ENCODE results near the gene TRAPPC5. TPM values are rescaled to one million over a fixed set of nuclear protein-coding genes. Genes with fewer than 3 reads are reported as not detected.

The TRAPPC5 gene
- total RNA-seq, 2 experiments from 2014 or later = 91.5 to 150 TPM

DNA sequence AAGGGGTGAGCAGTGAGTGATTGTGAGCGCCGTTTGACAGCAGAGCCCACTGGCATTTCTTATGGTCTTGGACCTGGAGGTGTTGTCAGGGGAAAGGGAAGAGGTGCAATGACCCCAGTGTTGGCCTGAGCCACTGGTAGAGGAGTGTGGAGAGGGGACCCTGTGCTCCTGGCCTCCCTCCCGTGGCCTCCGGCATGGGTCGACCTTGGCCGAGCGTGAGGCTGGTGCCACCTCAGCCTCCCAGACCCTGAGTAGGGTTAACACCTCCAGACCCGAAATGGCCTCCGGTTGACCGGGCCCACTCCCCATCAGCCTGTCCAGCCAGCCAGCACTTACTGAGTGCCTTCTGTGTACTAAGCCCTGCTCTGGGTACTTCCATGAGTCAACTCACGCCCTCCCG lies 6.5 kb downstream of the TRAPPC5 start:
- Histone ChIP-seq H3K27ac (ENCODE audit: low read depth, low read length, poor library complexity, severe bottlenecking) (no peak overlapping the region), H3K4me2 (ENCODE audit: low read length) (no peak overlapping the region), H4K20me1 (ENCODE audit: insufficient read depth, low read length) (no peaks in the 10 kb centered on the region), H3K9me2 (ENCODE audit: insufficient read depth, low read length) (no peaks in the 10 kb centered on the region), H3K36me3 (ENCODE audit: insufficient read depth, low read length) (peaks cover 30% of the 10 kb centered on the region), H3K9me3 (ENCODE audit: low read length) (no peaks in the 10 kb centered on the region), H3K79me2 (ENCODE audit: insufficient read depth, low read depth, low read length) (0 out of 2 replicates have a peak, but pooled peaks cover under 1% of the 10 kb centered on the region), H2AFZ (ENCODE audit: low read length) (no peak overlapping the region), H3K4me1 (ENCODE audit: insufficient read depth, low read length, poor library complexity, severe bottlenecking) (peaks cover 1% of the 10 kb centered on the region), H3K4me3 (ENCODE audit: low read depth, low read length, poor library complexity, severe bottlenecking) (no peak overlapping the region)
- CTCF ChIA-PET (ENCODE audit: unreplicated experiment) = no interaction called here
- no peak for DNase-seq (ENCODE audit: low spot score)
- no TSS peak for BruUV-seq (replicated peaks)
- intact Hi-C loops (cut with micrococcal nuclease; ENCODE audit: unreplicated experiment) = no loop called here
- no peak for TF ChIP-seq EZH2phosphoT487 (IDR thresholded peaks at IDR 0.05; ENCODE audit: borderline replicate concordance, low read depth, low read length)
- POLR2A ChIA-PET = no interaction called here

DNA sequence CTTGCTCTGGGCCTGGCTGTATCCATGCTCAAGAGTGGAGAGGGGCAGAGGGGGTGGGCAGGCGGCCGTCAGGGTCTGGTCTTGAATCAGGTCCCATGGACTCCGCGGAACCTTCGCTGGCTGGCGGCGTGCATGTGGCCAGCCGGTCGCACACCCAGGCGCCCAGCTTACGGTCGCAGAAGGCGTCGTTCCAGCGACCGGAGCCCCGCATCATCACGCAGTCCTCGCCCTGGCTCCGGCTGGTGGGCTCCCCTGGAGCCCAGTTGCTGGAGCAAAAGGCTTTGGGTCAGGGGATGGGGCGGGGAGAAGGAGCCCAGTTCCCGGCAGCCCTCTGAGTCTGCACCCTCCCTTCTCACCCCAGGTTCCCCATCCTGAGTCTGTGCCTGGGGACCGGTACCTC lies 8.5 kb downstream of the TRAPPC5 start:
- TF ChIP-seq, protein P1, sequence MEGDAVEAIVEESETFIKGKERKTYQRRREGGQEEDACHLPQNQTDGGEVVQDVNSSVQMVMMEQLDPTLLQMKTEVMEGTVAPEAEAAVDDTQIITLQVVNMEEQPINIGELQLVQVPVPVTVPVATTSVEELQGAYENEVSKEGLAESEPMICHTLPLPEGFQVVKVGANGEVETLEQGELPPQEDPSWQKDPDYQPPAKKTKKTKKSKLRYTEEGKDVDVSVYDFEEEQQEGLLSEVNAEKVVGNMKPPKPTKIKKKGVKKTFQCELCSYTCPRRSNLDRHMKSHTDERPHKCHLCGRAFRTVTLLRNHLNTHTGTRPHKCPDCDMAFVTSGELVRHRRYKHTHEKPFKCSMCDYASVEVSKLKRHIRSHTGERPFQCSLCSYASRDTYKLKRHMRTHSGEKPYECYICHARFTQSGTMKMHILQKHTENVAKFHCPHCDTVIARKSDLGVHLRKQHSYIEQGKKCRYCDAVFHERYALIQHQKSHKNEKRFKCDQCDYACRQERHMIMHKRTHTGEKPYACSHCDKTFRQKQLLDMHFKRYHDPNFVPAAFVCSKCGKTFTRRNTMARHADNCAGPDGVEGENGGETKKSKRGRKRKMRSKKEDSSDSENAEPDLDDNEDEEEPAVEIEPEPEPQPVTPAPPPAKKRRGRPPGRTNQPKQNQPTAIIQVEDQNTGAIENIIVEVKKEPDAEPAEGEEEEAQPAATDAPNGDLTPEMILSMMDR (conservative IDR thresholded peaks at IDR 0.05; ENCODE audit: low read length) = no peak
- no peak for TF ChIP-seq EZH2phosphoT487 (IDR thresholded peaks at IDR 0.05; ENCODE audit: borderline replicate concordance, low read depth, low read length)
- H3K4me1 ChIP-seq (ENCODE audit: insufficient read depth, low read length, poor library complexity, severe bottlenecking) = peaks cover 4% of the 10 kb centered on the region
- no peaks in the 10 kb centered on the region for H3K9me3 ChIP-seq (ENCODE audit: low read length)
- H2AFZ ChIP-seq (ENCODE audit: low read length) = no peak overlapping the region
- H3K36me3 ChIP-seq (ENCODE audit: insufficient read depth, low read length) = peaks cover 12% of the 10 kb centered on the region; the same call in 1 of the 2 replicates
- no peak overlapping the region for H3K27ac ChIP-seq (ENCODE audit: low read depth, low read length, poor library complexity, severe bottlenecking)
- no peak for DNase-seq (ENCODE audit: low spot score)
- ChIA-PET POLR2A (no interaction called here), CTCF (ENCODE audit: unreplicated experiment) (no interaction called here)
- no peaks in the 10 kb centered on the region for H4K20me1 ChIP-seq (ENCODE audit: insufficient read depth, low read length)
- no TSS peak for BruUV-seq (replicated peaks)
- H3K4me3 ChIP-seq (ENCODE audit: low read depth, low read length, poor library complexity, severe bottlenecking) = no peak overlapping the region
- H3K79me2 ChIP-seq (ENCODE audit: insufficient read depth, low read depth, low read length) = no peaks in the 10 kb centered on the region
- no peak overlapping the region for H3K4me2 ChIP-seq (ENCODE audit: low read length)
- intact Hi-C loops (cut with micrococcal nuclease; ENCODE audit: unreplicated experiment) = no loop called here
- H3K9me2 ChIP-seq (ENCODE audit: insufficient read depth, low read length) = no peaks in the 10 kb centered on the region

DNA sequence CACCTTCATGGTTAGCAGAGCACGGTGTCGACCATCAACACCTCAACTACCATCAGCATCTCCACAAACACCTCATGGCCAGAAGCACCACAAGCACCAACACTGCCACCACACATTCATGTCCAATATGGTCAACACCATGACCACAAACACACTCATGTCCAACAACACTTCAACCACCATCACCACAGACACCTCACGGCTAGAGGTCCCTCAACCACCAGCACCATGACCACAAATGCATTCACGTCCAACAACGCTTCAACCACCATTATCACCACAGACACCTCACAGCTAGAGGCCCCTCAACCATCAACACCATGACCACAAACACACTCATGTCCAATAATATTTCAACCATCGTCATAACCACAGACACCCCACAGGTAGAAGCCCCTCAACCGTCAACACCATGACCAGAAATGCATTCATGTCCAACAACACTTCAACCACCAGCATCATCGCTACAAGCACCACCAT lies 10.2 kb downstream of the TRAPPC5 start:
- Histone ChIP-seq H3K4me3 (ENCODE audit: low read depth, low read length, poor library complexity, severe bottlenecking) (no peak overlapping the region), H3K36me3 (ENCODE audit: insufficient read depth, low read length) (no peaks in the 10 kb centered on the region), H3K4me1 (ENCODE audit: insufficient read depth, low read length, poor library complexity, severe bottlenecking) (peaks cover 20% of the 10 kb centered on the region), H2AFZ (ENCODE audit: low read length) (no peak overlapping the region), H3K9me2 (ENCODE audit: insufficient read depth, low read length) (no peaks in the 10 kb centered on the region), H3K9me3 (ENCODE audit: low read length) (no peaks in the 10 kb centered on the region), H3K4me2 (ENCODE audit: low read length) (no peak overlapping the region), H3K27ac (ENCODE audit: low read depth, low read length, poor library complexity, severe bottlenecking) (no peak overlapping the region), H3K79me2 (ENCODE audit: insufficient read depth, low read depth, low read length) (no peaks in the 10 kb centered on the region), H4K20me1 (ENCODE audit: insufficient read depth, low read length) (no peaks in the 10 kb centered on the region)
- TF ChIP-seq EZH2phosphoT487 (IDR thresholded peaks at IDR 0.05; ENCODE audit: borderline replicate concordance, low read depth, low read length) = no peak
- TF ChIP-seq, protein P1 (conservative IDR thresholded peaks at IDR 0.05; ENCODE audit: low read length) = no peak
- intact Hi-C loops (cut with micrococcal nuclease; ENCODE audit: unreplicated experiment) = no loop called here
- ChIA-PET CTCF (ENCODE audit: unreplicated experiment) (interaction anchor here (0.7 kb wide), 1 partner anchor 213 kb away, joined by 3 read pairs; no protein-coding TSS in a partner anchor), POLR2A (no interaction called here)
- no TSS peak for BruUV-seq (replicated peaks)
- no peak for DNase-seq (ENCODE audit: low spot score)
